ENCODE results near the gene CDIP1.
"Not testable (repeated sequence)": the region's sequence is repeated elsewhere in the genome, so short reads cannot be mapped to it uniquely, and the experiment has no call there.

Gene CDIP1

DNA sequence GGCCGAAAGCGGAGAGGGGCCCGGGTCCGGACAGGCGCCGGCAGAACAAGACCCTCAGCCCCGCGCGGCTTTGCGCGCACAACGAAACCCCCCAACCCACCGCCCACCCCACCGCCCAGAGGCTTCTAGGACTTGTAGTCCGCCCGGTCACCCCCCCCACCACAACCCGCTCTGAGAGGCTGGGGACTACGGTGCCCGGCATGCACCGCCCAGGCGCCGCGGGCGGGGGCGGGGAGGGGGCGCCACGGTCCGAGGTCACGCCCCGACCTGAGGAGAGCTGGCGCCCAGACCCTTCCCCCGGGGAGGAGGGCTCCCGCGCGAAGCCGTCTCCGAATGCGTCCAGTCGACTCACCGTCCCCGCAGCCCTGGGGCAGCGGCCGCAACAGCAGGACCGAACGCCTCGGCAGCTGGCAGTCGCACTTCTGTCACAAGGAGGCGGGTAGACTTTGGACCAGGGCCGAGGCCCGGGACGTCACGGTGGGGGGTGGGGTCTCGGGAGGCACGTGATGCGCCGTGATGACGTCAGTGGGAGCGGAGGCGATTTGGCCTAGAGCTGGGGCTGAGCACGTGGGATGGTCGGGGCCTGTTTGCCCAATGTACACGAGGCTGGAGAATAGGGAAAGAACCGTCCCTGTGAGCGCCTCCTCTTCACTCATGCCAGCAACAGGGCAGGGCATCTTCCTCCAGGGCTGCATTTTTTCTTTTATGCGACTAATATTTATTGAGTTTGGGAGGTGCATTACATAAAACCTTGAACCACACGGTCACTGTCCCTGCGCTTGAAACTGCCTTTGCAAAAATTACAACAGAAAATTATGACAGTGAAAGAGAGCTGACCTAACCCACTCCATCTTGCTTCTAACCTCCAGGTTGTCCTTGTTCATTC is at the start of gene CDIP1:
Gene CDIP1, minus strand, starts transcription at position 424 of the 886 bp plus-strand sequence. CDS start 24,643 bp downstream, outside the sequence.
- peak; percentile 97 for DNase-seq

GRCh38 chr16:4586291-4586690 is 47.7 kb upstream of the CDIP1 start:
- DNase-seq: no peak

- no peak for DNase-seq
Observed at GRCh38 chr16:4583906-4584305, 45.3 kb upstream of the CDIP1 start.

GRCh38 chr16:4580250-4580649 is 41.7 kb upstream of the CDIP1 start:
- no peak for DNase-seq

GRCh38 chr16:4578961-4579530 is 40.5 kb upstream of the CDIP1 start:
- no peak for DNase-seq

DNA sequence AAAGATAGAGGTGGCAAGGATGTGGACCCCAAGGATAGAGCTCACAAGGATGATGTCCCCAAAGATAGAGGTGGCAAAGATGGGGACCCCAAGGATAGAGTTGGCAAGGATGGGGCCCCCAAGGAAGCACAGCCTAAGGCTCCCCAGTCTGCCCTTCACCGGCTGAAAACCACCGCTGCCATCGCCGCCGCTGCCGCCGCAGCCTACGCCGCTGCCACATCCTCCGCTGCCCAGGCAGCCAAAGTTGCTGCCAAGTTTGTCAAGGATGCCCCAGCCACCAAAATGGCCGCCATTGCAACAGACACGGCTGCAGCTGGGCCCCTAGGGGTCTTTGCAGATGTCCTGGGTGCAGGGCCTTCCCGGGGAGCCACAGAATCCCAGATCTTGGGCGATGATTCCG is 37.4 kb upstream of the CDIP1 start:
- no peak for DNase-seq

DNA sequence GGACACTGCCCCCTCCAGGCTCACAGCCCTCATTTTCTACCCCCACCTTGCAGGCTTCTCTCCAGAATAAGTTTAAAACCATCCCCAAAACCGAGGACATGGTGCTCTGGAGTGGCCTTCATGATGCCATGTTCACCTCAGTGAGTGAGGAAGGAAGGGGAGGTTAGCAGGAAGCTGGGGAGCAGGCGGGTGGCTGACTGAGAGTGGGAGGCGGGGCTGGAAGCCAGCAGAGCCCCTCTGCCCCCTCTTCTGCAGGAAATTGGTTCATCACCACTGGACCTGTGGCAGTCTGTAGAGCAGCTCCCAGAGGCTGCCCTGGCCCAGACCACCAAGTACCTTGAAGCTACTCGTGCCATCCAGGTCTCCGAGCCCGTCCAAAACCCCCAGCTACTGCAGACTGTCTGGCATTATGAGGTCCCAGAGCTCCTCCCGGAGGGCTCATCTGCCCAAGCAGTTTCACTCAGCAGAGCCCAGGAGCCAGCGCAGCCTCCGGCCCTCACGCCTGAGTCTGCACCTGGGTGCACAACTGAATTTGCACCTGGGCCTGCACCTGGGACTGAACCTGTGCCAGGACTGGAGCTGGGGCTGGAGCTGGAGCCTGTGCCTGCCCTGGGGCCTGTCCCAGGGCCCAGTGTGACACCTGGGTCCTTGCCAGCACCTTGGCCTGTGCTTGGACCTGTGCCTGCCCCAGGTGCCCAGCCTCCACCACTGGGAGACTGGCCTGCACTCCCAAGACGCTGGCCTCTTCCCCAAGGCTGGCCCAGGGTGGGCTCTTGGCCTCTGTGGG is 36.5 kb upstream of the CDIP1 start:
- DNase-seq: no peak

DNA sequence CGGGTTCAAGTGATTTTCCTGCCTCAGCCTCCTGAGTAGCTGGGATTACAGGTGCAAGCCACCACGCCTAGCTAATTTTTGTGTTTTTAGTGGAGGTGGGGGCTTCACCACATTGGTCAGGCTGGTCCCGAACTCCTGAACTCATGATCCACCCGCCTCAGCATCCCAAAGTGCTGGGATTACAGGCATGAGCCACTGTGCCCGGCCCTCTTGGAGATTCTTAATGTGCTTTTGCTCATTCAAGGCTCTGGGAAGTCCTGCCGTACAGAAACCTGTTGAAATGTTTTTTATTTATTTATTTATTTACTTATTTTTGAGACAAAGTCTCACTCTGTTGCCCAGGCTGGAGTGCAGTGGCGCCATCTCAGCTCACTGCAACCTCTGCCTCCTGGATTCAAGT is 35.4 kb upstream of the CDIP1 start:
- not testable (repeated sequence) for DNase-seq

DNA sequence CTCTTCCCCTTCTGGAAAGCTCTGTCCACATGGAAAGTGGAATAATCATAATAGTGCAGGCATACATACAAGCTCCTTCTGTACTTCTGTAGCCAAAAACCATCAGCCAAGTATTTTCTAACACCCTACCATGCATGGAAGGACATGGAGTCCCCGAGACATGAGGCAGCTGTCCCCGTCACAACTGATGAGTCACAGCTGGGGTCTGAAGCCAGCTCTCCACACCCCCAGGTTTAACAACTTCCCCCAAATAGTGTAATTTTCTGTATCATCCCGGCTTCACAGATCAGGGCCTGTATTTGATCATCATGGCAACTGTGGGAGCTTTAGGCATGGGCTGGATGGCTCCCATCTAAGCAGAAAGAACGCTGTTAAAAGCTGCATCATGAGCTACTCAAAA is 34.1 kb upstream of the CDIP1 start:
- DNase-seq: no peak

GRCh38 chr16:4570688-4571321 is 32.2 kb upstream of the CDIP1 start:
- no peak for DNase-seq

DNA sequence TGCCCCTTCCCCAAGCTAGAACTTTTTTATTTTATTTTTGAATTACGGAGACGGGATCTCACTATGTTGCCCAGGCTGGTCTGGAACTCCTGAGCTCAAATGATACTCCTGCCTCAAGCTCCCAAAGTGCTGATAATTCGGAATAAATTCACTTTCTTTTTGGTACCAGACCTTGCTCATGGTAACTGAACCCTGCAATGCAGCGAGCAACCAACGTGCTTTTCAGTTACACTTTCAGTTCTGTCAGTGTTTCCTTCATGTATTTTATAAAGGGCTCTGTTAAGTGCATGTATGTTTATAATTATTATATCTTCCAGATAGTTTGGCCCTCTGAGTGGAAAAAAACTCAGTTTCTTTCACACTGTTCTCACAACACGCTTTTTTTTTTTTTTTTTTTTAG is 31.5 kb upstream of the CDIP1 start:
- DNase-seq: no peak

- DNase-seq: no peak
Observed at GRCh38 chr16:4566144-4566543, 27.6 kb upstream of the CDIP1 start.

DNA sequence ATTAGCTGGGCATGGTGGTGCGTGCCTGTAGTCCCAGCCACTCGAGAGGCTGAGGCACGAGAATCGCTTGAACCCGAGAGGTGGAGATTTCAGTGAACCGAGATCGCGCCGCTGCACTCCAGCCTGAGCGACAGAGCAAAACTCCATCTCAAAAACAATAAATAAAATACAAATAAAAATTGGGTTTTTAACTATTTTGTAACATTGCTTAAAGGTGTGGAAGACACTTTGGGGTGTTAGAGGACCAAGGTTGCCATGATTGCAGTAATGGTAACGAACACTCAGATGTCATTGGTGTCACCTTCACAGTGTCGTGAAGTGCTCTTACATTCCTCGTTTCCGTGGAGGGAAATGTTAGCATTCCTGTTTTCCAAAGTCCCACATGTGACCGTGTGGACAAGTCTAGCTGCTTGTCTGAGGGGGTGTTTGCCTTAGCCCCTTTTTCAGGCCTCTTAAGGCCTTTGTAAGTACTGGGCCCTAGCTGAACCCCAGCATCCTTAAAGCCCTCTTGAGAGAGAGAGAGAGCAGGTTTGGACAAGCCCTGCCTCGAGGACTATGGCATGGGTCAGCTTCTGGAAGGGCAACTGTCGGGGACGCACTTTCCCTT is 26.2 kb upstream of the CDIP1 start:
- DNase-seq: no peak

DNA sequence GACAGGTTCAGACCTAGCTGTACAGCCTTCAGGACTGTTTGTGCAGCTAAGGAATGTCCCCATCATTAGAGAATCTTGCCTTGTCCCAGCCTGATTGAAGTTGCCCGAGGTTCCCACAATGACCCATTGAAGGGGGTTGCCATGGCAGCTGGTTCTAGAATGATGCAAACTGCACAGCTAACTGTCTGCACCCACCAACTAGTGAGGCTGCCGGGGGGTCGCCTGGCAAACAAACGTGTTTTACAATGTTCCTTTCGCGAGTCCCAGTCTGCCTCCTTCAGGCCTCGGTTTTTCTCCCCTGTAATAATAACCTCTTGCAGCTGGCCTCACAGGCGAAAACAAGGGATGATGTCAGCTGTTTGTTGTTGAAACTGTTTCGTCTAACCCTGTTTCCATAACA is 23.0 kb upstream of the CDIP1 start:
- DNase-seq: no peak

DNA sequence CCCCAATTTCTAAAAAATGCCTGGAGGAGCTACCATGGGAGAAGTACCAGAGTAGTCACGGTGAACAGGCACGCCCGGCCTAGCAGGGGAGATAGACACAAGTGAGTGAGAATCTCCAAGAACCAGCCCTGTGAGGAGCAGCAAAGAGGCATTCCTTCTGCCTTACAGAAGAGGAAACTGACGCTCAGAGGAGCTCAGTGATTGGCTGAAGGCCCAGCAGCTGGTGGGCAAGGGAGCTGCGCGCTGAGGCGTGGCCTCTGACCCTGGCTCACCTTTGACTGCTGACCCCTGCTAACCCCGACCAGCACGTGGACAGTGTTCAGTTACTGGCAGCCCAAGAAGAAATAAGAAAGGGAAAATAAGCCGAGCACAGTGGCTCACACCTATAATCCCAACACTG is 19.4 kb upstream of the CDIP1 start:
- DNase-seq: no peak

GRCh38 chr16:4556580-4556979 is 18.0 kb upstream of the CDIP1 start:
- DNase-seq: no peak

- DNase-seq: no peak
Observed at GRCh38 chr16:4556112-4556511, 17.5 kb upstream of the CDIP1 start, which contains the start of gene C16orf96. Gene C16orf96, plus strand, starts transcription at chr16:4556340. Its CDS starts 150 bp downstream, at chr16:4556490.

GRCh38 chr16:4552541-4552940 is 14.0 kb upstream of the CDIP1 start:
- DNase-seq: no peak

- DNase-seq: no peak
Observed at GRCh38 chr16:4550591-4550990, 12.0 kb upstream of the CDIP1 start.

GRCh38 chr16:4548124-4548523 is 9.6 kb upstream of the CDIP1 start:
- DNase-seq: no peak

GRCh38 chr16:4544473-4544872 is 5.9 kb upstream of the CDIP1 start:
- no peak for DNase-seq

- DNase-seq: peak; percentile 7
Observed at GRCh38 chr16:4539716-4540284, 1.2 kb upstream of the CDIP1 start.

Data from OCI-M1 (cell line).